ENCODE measurements around the gene HDDC3. TPM values are rescaled to one million over a fixed set of nuclear protein-coding genes. Genes with fewer than 3 reads are reported as not detected.
A peak's percentile ranks its signal among the peaks of the same experiment; 100 is the strongest.
"Not testable (repeated sequence)": the region's sequence is repeated elsewhere in the genome, so short reads cannot be mapped to it uniquely, and the experiment has no call there.

HDDC3 gene
- total RNA-seq, 1 donor from 2014 or later, result 29.4 TPM

DNA sequence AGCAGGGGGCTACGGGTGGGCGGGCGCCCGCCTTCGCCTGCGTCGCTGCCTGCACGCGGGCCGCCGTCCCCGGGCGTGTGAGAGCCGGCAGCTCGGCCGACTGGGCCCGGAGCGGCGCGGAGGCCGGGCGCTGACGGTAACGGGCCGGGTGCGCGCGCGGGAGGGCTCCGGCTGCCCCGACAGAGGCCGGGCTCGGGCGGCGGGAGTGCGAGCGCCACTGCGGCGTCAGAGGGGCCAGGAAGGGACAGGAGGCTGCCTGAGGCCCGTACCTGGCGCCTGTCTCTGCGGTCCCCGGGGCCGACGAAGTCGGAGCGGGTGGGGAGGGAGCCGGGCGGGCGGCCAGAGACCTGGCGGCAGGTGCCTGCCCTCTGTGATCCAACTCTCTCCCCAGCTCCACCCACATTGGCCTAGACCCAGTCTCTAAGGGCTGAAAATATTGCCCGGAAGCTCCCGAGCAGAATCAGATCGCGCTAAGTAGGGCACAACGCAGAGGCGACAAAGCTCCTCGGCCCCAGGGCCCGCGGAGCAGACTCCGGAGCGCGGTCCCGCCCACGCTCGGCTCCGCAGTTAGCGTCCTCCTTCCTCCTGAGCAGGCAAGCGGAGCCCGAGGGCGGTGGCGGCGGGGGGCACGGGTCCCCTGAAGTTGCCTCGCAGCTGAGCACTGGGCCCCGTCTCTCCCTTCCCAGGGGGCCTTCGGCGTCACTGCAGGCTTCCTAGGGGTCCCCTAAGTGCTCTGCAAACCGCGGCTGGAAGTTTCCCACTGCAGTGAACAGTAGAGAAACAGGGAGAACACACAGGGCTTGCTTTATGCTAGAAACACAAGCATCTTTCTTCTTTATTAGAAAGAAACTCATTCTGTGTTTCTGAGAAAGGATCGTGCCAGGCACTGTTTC lies 29.3 kb downstream of the HDDC3 start, which contains the start of gene MAN2A2:
TSS of gene MAN2A2 (plus strand) at position 463 of the 893 bp plus-strand sequence. CDS start 906 bp downstream, outside the sequence.
- Histone ChIP-seq H3K27me3 (no peaks in the 10 kb centered on the region), H3K9me3 (no peaks in the 10 kb centered on the region), H3K27ac (peak within 1 kb of the TSS; percentile 90 to 96), H3K4me3 (peak within 1 kb of the TSS; percentile 82 to 89), H3K4me1 (peaks cover 0 to 12% of the 10 kb centered on the region in 2 donors), H3K36me3 (peaks cover 28 to 30% of the 10 kb centered on the region in 2 donors)
- TF ChIP-seq, protein P1, sequence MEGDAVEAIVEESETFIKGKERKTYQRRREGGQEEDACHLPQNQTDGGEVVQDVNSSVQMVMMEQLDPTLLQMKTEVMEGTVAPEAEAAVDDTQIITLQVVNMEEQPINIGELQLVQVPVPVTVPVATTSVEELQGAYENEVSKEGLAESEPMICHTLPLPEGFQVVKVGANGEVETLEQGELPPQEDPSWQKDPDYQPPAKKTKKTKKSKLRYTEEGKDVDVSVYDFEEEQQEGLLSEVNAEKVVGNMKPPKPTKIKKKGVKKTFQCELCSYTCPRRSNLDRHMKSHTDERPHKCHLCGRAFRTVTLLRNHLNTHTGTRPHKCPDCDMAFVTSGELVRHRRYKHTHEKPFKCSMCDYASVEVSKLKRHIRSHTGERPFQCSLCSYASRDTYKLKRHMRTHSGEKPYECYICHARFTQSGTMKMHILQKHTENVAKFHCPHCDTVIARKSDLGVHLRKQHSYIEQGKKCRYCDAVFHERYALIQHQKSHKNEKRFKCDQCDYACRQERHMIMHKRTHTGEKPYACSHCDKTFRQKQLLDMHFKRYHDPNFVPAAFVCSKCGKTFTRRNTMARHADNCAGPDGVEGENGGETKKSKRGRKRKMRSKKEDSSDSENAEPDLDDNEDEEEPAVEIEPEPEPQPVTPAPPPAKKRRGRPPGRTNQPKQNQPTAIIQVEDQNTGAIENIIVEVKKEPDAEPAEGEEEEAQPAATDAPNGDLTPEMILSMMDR (IDR thresholded peaks at IDR 0.05), result no peak
- DNase-seq (ENCODE audit: low spot score in 2 of 2), result peak in 1 of 2 donors; percentile 81
- intact Hi-C loops (cut with DNase I), result loop anchor here (1.0 kb wide), 2 partner anchors 29 to 91 kb away; partner anchors contain the start of genes HDDC3 and PRC1

DNA sequence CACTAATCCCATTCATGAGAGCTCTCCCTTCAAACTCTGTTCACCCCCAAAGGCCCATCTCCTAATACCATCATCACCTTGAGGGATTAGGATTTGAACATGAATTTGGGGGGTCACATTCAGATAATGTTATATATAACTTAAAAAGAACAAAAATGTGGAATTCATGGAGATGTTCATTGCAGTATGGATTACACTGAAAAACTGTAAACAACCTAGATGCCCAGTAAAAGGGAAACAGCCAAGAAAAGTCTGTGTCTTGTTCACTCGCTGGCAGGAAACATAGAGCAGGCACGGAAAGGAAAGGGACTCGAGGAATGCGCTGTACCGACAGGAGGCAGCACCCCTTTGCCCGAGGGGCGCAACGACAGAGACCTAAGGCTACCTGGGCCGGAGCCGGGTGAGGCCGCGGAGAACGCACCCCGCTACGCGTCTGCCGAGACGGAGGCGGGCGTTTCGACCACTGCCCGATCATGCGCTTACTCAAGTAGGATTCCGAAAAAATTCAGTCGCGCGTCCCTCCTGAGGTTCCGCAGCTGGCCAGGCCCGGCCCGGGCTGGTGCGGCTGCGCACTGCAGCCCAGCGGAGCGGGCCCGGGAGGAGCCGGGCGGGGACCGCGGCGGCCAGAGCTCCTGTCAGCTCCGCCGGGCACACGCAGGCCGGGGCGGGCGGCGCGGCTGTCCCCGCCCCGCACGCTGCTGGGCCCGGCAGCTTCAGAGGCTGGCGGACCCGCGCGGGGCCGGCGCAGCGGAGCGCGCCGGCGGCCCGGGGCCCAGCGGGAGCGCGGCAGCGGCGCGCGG lies 30.1 kb downstream of the HDDC3 start:
- Histone ChIP-seq H3K9me3 (no peaks in the 10 kb centered on the region), H3K4me3 (peak overlapping the region; percentile 82 to 89), H3K36me3 (peaks cover 21 to 24% of the 10 kb centered on the region in 2 donors), H3K27ac (peak overlapping the region; percentile 82 to 96), H3K4me1 (peaks cover 0 to 12% of the 10 kb centered on the region in 2 donors), H3K27me3 (no peaks in the 10 kb centered on the region)
- peak in 1 of 2 donors; percentile 85 for DNase-seq (ENCODE audit: low spot score in 2 of 2)
- intact Hi-C loops (cut with DNase I), result loop anchor here (1.0 kb wide), 2 partner anchors 30 to 92 kb away; partner anchors contain the start of genes HDDC3 and PRC1
- TF ChIP-seq, protein P1 (IDR thresholded peaks at IDR 0.05), result peak; percentile 72 to 86 (median 82)

DNA sequence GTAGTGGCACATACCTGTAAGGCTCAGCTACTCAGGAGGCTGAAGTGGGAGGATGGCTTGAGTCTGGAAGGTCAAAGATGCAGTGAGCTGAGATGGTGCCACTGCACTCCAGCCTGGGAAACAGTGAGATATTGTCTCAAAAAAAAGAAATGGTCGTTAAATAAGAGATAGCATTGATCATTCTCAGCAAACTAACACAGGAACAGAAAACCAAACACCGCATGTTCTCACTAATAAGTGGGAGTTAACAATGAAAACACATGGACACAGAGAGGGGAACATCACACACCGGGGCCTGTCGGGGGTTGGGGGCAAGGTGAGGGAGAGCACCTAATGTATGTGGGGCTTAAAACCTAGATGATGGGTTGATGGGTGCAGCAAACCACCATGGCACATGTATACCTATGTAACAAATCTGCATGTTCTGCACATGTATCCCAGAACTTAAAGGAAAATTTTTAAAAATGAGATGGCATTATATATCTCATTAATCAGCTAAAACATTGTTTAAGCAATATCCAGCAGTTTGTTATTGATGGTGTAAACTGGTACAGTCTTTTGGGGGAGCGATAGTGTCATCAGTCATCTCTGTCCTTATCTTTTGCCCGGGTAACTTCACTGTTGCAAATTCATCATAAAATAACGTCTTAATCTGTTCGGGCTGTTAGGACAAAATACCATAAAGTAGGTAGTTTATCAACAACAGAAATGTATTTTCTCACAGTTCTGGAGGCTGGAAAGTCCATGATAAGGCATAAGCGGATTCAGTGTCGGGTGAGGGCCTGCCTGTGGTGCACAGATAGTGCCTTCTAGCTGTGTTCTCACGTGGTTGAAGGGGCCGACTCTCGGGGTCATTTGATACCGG lies 30.9 kb downstream of the HDDC3 start:
- TF ChIP-seq, protein P1 (IDR thresholded peaks at IDR 0.05), result no peak
- H3K27ac ChIP-seq, result peak overlapping the region; percentile 82 to 96
- DNase-seq (ENCODE audit: low spot score in 2 of 2), result no peak
- peak overlapping the region; percentile 82 to 89 for H3K4me3 ChIP-seq
- peaks cover 0 to 12% of the 10 kb centered on the region in 2 donors for H3K4me1 ChIP-seq
- intact Hi-C loops (cut with DNase I), result loop anchor here (1.0 kb wide), 2 partner anchors 31 to 93 kb away; partner anchors contain the start of genes HDDC3 and PRC1
- no peaks in the 10 kb centered on the region for H3K9me3 ChIP-seq
- peaks cover 14 to 15% of the 10 kb centered on the region in 2 donors for H3K36me3 ChIP-seq
- H3K27me3 ChIP-seq, result no peaks in the 10 kb centered on the region

DNA sequence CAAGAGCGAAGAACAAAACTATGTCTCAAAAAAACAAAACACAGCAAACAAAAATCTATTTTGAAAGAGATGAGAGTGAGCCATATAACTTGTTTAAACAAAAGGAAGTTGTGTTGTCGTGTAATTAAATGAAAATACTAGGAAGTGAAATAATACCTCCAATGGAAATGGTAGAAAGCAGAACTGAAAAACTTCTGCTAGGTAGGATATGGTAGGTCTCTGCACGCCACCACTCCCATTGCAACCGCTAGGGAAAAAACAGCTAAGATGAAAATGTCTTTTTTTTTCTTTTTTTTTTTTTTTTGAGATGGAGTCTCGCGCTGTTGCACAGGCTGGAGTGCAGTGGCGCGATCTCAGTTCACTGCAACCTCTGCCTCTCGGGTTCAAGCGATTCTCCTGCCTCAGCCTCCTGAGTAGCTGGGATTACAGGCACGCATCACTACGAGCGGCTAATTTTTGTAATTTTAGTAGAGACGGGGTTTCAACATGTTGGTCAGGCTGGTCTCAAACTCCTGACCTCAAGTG lies 35.2 kb downstream of the HDDC3 start:
- peaks cover 29 to 41% of the 10 kb centered on the region in 2 donors for H3K36me3 ChIP-seq
- H3K27me3 ChIP-seq; intact Hi-C loops (cut with DNase I); H3K4me3 ChIP-seq; H3K9me3 ChIP-seq; H3K4me1 ChIP-seq; H3K27ac ChIP-seq; DNase-seq (ENCODE audit: low spot score in 2 of 2): not testable (repeated sequence)

DNA sequence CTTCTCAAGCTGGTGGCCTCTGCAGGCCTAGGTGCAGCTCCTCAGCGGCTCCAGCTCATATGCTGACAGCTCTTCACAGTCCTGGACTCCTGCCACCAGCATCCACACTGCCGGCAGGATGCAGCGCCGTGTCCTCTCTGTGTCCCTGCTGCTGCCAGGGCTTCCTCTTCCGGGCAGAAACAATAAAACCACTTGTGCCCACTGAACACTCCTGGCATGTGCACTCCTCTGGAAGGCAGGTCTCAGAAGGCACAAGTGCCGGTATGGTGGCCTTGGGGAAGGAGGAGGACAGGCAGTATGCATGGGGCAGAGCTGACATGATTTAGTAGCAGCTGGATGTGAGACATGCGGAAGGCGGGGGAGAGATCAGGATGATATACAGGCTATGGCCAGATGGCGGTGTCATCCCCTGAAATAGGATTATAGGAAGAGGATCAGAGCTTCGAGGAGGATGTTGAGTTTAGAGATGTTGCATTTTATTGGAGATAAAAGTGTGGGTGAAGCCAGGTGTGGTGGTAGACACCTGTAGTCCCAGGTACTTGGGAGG lies 36.7 kb downstream of the HDDC3 start:
- no peak overlapping the region for H3K27ac ChIP-seq
- H3K36me3 ChIP-seq, result peaks cover 44 to 56% of the 10 kb centered on the region in 2 donors
- H3K27me3 ChIP-seq, result no peaks in the 10 kb centered on the region
- no peak for DNase-seq (ENCODE audit: low spot score in 2 of 2)
- TF ChIP-seq, protein P1 (IDR thresholded peaks at IDR 0.05), result no peak
- H3K4me1 ChIP-seq, result no peaks in the 10 kb centered on the region
- no peak overlapping the region for H3K4me3 ChIP-seq
- intact Hi-C loops (cut with DNase I), result no loop called here
- H3K9me3 ChIP-seq, result no peaks in the 10 kb centered on the region

Data from ascending aorta (tissue), 2 donors.